ENCODE measurements around the gene SLC26A1.
"Not testable (repeated sequence)": the region's sequence is repeated elsewhere in the genome, so short reads cannot be mapped to it uniquely, and the experiment has no call there.

- TF ChIP-seq ZMAT5 (CRISPR knock-in tag; IDR thresholded peaks at IDR 0.05; ENCODE audit: borderline replicate concordance, low read depth); GTF3A (CRISPR knock-in tag; conservative IDR thresholded peaks at IDR 0.05); NR1H2 (CRISPR knock-in tag; IDR thresholded peaks at IDR 0.05; ENCODE audit: borderline replicate concordance, low read depth); MEIS2 (CRISPR knock-in tag; IDR thresholded peaks at IDR 0.05); CTCF (CRISPR knock-in tag; IDR thresholded peaks at IDR 0.05); TAF1 (CRISPR knock-in tag; IDR thresholded peaks at IDR 0.05); MAFF (IDR thresholded peaks at IDR 0.05; ENCODE audit: low read depth, low read length); DMTF1 (CRISPR knock-in tag; IDR thresholded peaks at IDR 0.05): not testable (repeated sequence)
Measured at GRCh38 chr4:999240-999863, 6.1 kb upstream of the SLC26A1 start.

All from HepG2 (cell line).